HepG2 (cell line): ENCODE results near the gene WDR20. TPM values are rescaled to one million over a fixed set of nuclear protein-coding genes. Genes with fewer than 3 reads are reported as not detected.

Source experiments
- ATAC-seq: fragments of 200-7000 bp; cut with Tn5 transposase; 3 replicates; pipeline ENCODE4 v1.9.1; 2020; ENCODE audit warnings: mild to moderate bottlenecking, moderate library complexity
- BruUV-seq: library from RNA; stranded (reverse); fragments of 400-500 nt; replicated peaks from 2 replicates; lab custom pipeline; 2021; lab: Mats Ljungman, UMichigan
- CTCF ChIA-PET: fragments of 300-600 bp; formaldehyde crosslinking; extraction: SDS; loops from one replicate; lab custom pipeline; 2021; ENCODE audit warnings: low total read pairs, inconsistent platforms, low intra/inter-chr PET ratio; lab: Yijun Ruan, JAX
- POLR2A ChIA-PET: fragments of 350-600 bp; sonication (Branson Sonifier 250); formaldehyde crosslinking; loops from one replicate; lab custom pipeline; 2020; ENCODE audit warnings: antibody characterized with exemption, inconsistent platforms; lab: Yijun Ruan, JAX
- DNase-seq: peaks from one replicate; pipeline ENCODE4 v3.0.0-alpha.2; 2015; ENCODE audit warnings: low spot score
- FAIRE-seq: peaks from 3 replicates; lab custom pipeline; 2011; peaks lifted over from hg19 to GRCh38; lab: Jason Lieb, UNC
- H2AFZ ChIP-seq: one replicate; pipeline ENCODE4 v1.6.1; 2011; ENCODE audit warnings: low read length, inconsistent platforms
- H3K27ac ChIP-seq: fragments of 300-600 bp; 3 replicates; pipeline ENCODE4 v1.8.0; 2011; ENCODE audit warnings: mixed run types, mild to moderate bottlenecking, mixed read lengths, low read length, inconsistent platforms; ENCODE audit not compliant: insufficient read depth; ENCODE audit errors: extremely low read length
- H3K27me3 ChIP-seq, 2 experiments: fragments of 200-600 bp in 1 of 2; 2 replicates in 1 of 2; 3 replicates in 1 of 2; pipeline versions ENCODE4 v1.6.0 to v1.8.0; 2011; ENCODE audit warnings: low read length in 2 of 2, mild to moderate bottlenecking in 2 of 2, moderate library complexity in 2 of 2, inconsistent platforms in 1 of 2; ENCODE audit not compliant: insufficient read depth in 2 of 2, control insufficient read depth in 1 of 2
- H3K36me3 ChIP-seq, 2 experiments: fragments of 200-600 bp in 1 of 2; replicated peaks in 1 of 2; 2 replicates in 1 of 2; 3 replicates in 1 of 2; pipeline versions ENCODE4 v1.5.1 to v1.8.0; 2011; ENCODE audit warnings: low read length in 2 of 2, inconsistent platforms in 1 of 2; ENCODE audit not compliant: insufficient read depth in 2 of 2, control insufficient read depth in 1 of 2
- H3K4me1 ChIP-seq: 2 replicates; pipeline ENCODE4 v1.5.1; 2012; ENCODE audit warnings: low read length, inconsistent platforms; ENCODE audit not compliant: insufficient read depth
- H3K4me2 ChIP-seq: 2 replicates; pipeline ENCODE4 v1.6.0; 2011; ENCODE audit warnings: low read depth, low read length, inconsistent platforms
- H3K4me3 ChIP-seq, 3 experiments: fragments of 200-600 bp in 1 of 3; sonication (generic), shearing (Covaris generic) in 1 of 3; replicated peaks in 1 of 3; 2 replicates each; pipeline ENCODE4 v1.5.1; 2011 to 2016; ENCODE audit warnings: low read length in 3 of 3, inconsistent platforms in 2 of 3, low read depth in 2 of 3, mild to moderate bottlenecking in 2 of 3, control low read depth in 1 of 3, mixed read lengths in 1 of 3; ENCODE audit not compliant: insufficient read depth in 1 of 3
- H3K79me2 ChIP-seq: one replicate; pipeline ENCODE4 v1.6.1; 2011; ENCODE audit warnings: low read length, inconsistent platforms; ENCODE audit not compliant: insufficient read depth
- H3K9ac ChIP-seq: 2 replicates; pipeline ENCODE4 v1.6.0; 2011; ENCODE audit warnings: mild to moderate bottlenecking, low read depth, low read length, inconsistent platforms; ENCODE audit not compliant: insufficient read depth
- H3K9me3 ChIP-seq: 2 replicates; pipeline ENCODE4 v1.5.1; 2012; ENCODE audit warnings: mild to moderate bottlenecking, low read length
- H4K20me1 ChIP-seq: 2 replicates; pipeline ENCODE4 v1.6.0; 2011; ENCODE audit warnings: inconsistent platforms, mild to moderate bottlenecking, low read length, moderate library complexity; ENCODE audit not compliant: insufficient read depth
- ARNT2 ChIP-seq: sonication (generic); formaldehyde crosslinking; IDR thresholded peaks from 2 replicates; pipeline ENCODE4 v1.8.0; 2022; ENCODE audit warnings: mild to moderate bottlenecking, low read depth, missing genetic modification reagents, moderate library complexity
- ELF4 ChIP-seq: sonication (generic); formaldehyde crosslinking; IDR thresholded peaks from 2 replicates; pipeline ENCODE4 v1.5.0; 2020; ENCODE audit warnings: missing genetic modification reagents, mild to moderate bottlenecking, moderate library complexity, borderline replicate concordance
- HHEX ChIP-seq: IDR thresholded peaks from 2 replicates; pipeline ENCODE4 v1.6.1; 2016; ENCODE audit warnings: control low read depth
- HOXA3 ChIP-seq: sonication (generic); formaldehyde crosslinking; IDR thresholded peaks from 2 replicates; pipeline ENCODE4 v1.5.0; 2020; ENCODE audit warnings: missing genetic modification reagents
- MEF2D ChIP-seq: sonication (generic); formaldehyde crosslinking; IDR thresholded peaks from 2 replicates; pipeline ENCODE4 v1.5.1; 2020; ENCODE audit warnings: mild to moderate bottlenecking, missing genetic modification reagents
- MYNN ChIP-seq: sonication (generic); formaldehyde crosslinking; IDR thresholded peaks from 2 replicates; pipeline ENCODE4 v1.4.0; 2020; ENCODE audit warnings: mild to moderate bottlenecking, low read depth, missing genetic modification reagents
- SIX1 ChIP-seq: sonication (generic); formaldehyde crosslinking; IDR thresholded peaks from 2 replicates; pipeline ENCODE4 v1.4.0; 2020; ENCODE audit warnings: missing genetic modification reagents, borderline replicate concordance
- SMAD3 ChIP-seq: sonication (generic); formaldehyde crosslinking; IDR thresholded peaks from 2 replicates; pipeline ENCODE4 v1.4.0; 2020; ENCODE audit warnings: missing genetic modification reagents
- SOX5 ChIP-seq: IDR thresholded peaks from 2 replicates; pipeline ENCODE4 v1.6.1; 2016; ENCODE audit warnings: borderline replicate concordance
- TCF7 ChIP-seq: sonication (generic); IDR thresholded peaks from 2 replicates; pipeline ENCODE4 v1.6.1; 2016; ENCODE audit warnings: antibody characterized with exemption, low read depth
- U2AF2 ChIP-seq: fragments of 200-400 bp; formaldehyde crosslinking; IDR thresholded peaks from 2 replicates; pipeline ENCODE4 v1.6.1; 2017; ENCODE audit warnings: low read depth, mild to moderate bottlenecking, low read length
- ZBTB20 ChIP-seq: sonication (generic); formaldehyde crosslinking; IDR thresholded peaks from 2 replicates; pipeline ENCODE4 v1.8.1; 2023; ENCODE audit warnings: missing genetic modification reagents, low read depth, mild to moderate bottlenecking, borderline replicate concordance
- ZBTB7A ChIP-seq: sonication (generic); formaldehyde crosslinking; IDR thresholded peaks from 2 replicates; pipeline ENCODE4 v1.8.0; 2022; ENCODE audit warnings: mild to moderate bottlenecking, missing genetic modification reagents
- ZNF235 ChIP-seq: sonication (generic); formaldehyde crosslinking; IDR thresholded peaks from 2 replicates; pipeline ENCODE4 v1.8.1; 2023; ENCODE audit warnings: mild to moderate bottlenecking, missing genetic modification reagents, borderline replicate concordance
- WGBS: methylation state at CpG from one replicate; pipeline ENCODE4 v1.1.6; 2017; ENCODE audit warnings: low lambda C conversion rate; 5-methylcytosine and 5-hydroxymethylcytosine counted together
- in situ Hi-C: cut with HindIII; loops from 2 replicates; pipeline ENCODE4 v1.10.0; 2017; ENCODE audit warnings: low pct_unique_long_range_greater_than_20kb; ENCODE audit not compliant: extremely low pct_ligation_motif_present
- intact Hi-C: fragments of 100-400 bp; cut with micrococcal nuclease; formaldehyde crosslinking; loops from one replicate; pipeline ENCODE4 v1.10.0; 2022; ENCODE audit not compliant: unreplicated experiment
- polyA plus RNA-seq, 8 experiments: library from polyadenylated mRNA; depleted of rRNA in 3 of 8; stranded (reverse) in 7 of 8; unstranded in 1 of 8; fragments of >200 nt; fragmentation: Illumina TruSeq in 4 of 8; extraction: Trizol in 4 of 8; gene quantifications; 2 replicates each; pipeline versions ENCODE4 v1.2.1 to v1.2.3, GENCODE V29; 2011 to 2016; ENCODE audit warnings: low read depth in 4 of 8, missing spikeins in 1 of 8, mixed read lengths in 1 of 8; ENCODE audit not compliant: insufficient read depth in 1 of 8
- total RNA-seq, 5 experiments: library from RNA; depleted of rRNA; stranded (reverse); fragments of >200 nt; fragmentation: Illumina TruSeq; extraction: Trizol; gene quantifications; 2 replicates each; pipeline ENCODE4 v1.2.3, GENCODE V29; 2016; ENCODE audit warnings: low read depth in 1 of 5
- TF ChIP-seq, protein P1 (sequence below): sonication (generic); formaldehyde crosslinking; IDR thresholded peaks from 2 replicates; pipeline ENCODE4 v1.8.0; 2022; ENCODE audit warnings: mild to moderate bottlenecking, missing genetic modification reagents; ENCODE audit not compliant: insufficient replicate concordance
- TF ChIP-seq, protein P2 (sequence below): sonication (generic); formaldehyde crosslinking; IDR thresholded peaks from 2 replicates; pipeline ENCODE4 v1.5.0; 2020; ENCODE audit warnings: mild to moderate bottlenecking, missing genetic modification reagents, borderline replicate concordance

Gene WDR20
- total and polyA plus RNA-seq, 2 of the 13 experiments (the other 11 are each of a cell fraction or from before 2014, with no cell fraction given), result 10.4 to 23.2 TPM

DNA sequence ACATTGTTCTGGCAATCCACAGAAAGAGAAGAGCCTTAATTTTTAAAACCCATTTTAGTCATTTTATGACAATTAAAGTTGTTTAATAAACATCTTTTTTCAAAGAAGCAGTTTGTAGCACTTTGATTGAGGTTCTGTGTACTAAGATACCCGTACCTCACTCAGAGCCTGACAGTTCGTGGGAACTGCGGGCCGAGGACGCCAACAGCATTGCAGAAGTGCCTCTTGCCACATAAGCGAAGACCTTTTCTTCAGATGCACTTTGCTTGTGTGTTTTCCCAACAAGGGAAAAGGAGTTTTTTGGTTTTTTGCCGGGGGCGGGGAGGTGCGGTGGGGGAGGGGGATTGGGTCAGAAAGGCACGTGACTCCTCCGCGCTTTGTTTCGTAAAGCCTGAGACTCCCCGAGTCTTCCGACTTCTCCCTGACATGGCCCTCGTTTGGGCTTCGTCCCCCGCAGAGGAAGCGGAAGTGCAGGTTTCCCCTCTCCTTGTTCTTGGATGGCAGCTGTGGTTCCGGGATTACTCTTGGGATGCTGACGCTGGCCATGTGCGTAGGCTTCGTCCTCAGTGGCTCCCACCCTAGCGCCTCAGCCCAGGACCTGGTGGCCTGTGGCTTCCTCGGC is 70.8 kb downstream of the WDR20 start:
- WGBS, result 99% methylated on average over 20 of the region's 25 CpGs
- peaks cover 14 to 35% of the 10 kb centered on the region in 2 experiments for H3K36me3 ChIP-seq
- in situ Hi-C loops, result no loop called here
- TF ChIP-seq ZNF235 (no peak), HOXA3 (no peak), HHEX (no peak), MYNN (CRISPR knock-in tag) (no peak), ELF4 (CRISPR knock-in tag) (no peak), ARNT2 (CRISPR knock-in tag) (no peak), SOX5 (no peak), SMAD3 (CRISPR knock-in tag) (no peak), MEF2D (CRISPR knock-in tag) (no peak), U2AF2 (no peak), TCF7 (no peak), SIX1 (CRISPR knock-in tag) (no peak), ZBTB20 (no peak), ZBTB7A (CRISPR knock-in tag) (no peak)
- TF ChIP-seq, protein P1, sequence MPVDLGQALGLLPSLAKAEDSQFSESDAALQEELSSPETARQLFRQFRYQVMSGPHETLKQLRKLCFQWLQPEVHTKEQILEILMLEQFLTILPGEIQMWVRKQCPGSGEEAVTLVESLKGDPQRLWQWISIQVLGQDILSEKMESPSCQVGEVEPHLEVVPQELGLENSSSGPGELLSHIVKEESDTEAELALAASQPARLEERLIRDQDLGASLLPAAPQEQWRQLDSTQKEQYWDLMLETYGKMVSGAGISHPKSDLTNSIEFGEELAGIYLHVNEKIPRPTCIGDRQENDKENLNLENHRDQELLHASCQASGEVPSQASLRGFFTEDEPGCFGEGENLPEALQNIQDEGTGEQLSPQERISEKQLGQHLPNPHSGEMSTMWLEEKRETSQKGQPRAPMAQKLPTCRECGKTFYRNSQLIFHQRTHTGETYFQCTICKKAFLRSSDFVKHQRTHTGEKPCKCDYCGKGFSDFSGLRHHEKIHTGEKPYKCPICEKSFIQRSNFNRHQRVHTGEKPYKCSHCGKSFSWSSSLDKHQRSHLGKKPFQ (CRISPR knock-in tag), result no peak
- TF ChIP-seq, protein P2, sequence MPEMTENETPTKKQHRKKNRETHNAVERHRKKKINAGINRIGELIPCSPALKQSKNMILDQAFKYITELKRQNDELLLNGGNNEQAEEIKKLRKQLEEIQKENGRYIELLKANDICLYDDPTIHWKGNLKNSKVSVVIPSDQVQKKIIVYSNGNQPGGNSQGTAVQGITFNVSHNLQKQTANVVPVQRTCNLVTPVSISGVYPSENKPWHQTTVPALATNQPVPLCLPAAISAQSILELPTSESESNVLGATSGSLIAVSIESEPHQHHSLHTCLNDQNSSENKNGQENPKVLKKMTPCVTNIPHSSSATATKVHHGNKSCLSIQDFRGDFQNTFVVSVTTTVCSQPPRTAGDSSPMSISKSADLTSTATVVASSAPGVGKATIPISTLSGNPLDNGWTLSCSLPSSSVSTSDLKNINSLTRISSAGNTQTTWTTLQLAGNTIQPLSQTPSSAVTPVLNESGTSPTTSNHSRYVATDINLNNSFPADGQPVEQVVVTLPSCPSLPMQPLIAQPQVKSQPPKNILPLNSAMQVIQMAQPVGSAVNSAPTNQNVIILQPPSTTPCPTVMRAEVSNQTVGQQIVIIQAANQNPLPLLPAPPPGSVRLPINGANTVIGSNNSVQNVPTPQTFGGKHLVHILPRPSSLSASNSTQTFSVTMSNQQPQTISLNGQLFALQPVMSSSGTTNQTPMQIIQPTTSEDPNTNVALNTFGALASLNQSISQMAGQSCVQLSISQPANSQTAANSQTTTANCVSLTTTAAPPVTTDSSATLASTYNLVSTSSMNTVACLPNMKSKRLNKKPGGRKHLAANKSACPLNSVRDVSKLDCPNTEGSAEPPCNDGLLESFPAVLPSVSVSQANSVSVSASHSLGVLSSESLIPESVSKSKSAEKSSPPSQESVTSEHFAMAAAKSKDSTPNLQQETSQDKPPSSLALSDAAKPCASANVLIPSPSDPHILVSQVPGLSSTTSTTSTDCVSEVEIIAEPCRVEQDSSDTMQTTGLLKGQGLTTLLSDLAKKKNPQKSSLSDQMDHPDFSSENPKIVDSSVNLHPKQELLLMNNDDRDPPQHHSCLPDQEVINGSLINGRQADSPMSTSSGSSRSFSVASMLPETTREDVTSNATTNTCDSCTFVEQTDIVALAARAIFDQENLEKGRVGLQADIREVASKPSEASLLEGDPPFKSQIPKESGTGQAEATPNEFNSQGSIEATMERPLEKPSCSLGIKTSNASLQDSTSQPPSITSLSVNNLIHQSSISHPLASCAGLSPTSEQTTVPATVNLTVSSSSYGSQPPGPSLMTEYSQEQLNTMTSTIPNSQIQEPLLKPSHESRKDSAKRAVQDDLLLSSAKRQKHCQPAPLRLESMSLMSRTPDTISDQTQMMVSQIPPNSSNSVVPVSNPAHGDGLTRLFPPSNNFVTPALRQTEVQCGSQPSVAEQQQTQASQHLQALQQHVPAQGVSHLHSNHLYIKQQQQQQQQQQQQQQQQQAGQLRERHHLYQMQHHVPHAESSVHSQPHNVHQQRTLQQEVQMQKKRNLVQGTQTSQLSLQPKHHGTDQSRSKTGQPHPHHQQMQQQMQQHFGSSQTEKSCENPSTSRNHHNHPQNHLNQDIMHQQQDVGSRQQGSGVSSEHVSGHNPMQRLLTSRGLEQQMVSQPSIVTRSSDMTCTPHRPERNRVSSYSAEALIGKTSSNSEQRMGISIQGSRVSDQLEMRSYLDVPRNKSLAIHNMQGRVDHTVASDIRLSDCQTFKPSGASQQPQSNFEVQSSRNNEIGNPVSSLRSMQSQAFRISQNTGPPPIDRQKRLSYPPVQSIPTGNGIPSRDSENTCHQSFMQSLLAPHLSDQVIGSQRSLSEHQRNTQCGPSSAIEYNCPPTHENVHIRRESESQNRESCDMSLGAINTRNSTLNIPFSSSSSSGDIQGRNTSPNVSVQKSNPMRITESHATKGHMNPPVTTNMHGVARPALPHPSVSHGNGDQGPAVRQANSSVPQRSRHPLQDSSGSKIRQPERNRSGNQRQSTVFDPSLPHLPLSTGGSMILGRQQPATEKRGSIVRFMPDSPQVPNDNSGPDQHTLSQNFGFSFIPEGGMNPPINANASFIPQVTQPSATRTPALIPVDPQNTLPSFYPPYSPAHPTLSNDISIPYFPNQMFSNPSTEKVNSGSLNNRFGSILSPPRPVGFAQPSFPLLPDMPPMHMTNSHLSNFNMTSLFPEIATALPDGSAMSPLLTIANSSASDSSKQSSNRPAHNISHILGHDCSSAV (CRISPR knock-in tag), result no peak

More for the DNA sequence above, 70.8 kb downstream of the WDR20 start:
- peaks cover 2% of the 10 kb centered on the region for H3K79me2 ChIP-seq
- ATAC-seq (no peak), DNase-seq (no peak), FAIRE-seq (no peak)
- CTCF ChIA-PET, result no interaction called here
- POLR2A ChIA-PET, result no interaction called here
- H3K27me3 ChIP-seq, result no peaks in the 10 kb centered on the region
- BruUV-seq, result no TSS peak
- intact Hi-C loops, result no loop called here
- H3K9ac ChIP-seq, result no peak overlapping the region
- H3K9me3 ChIP-seq, result no peaks in the 10 kb centered on the region
- H3K4me2 ChIP-seq, result no peak overlapping the region
- no peaks in the 10 kb centered on the region for H3K4me1 ChIP-seq
- no peak overlapping the region for H2AFZ ChIP-seq
- no peak overlapping the region for H3K4me3 ChIP-seq
- H4K20me1 ChIP-seq, result no peaks in the 10 kb centered on the region
- H3K27ac ChIP-seq, result no peak overlapping the region
